ENCODE measurements around the gene RAB28. TPM values are rescaled to one million over a fixed set of nuclear protein-coding genes. Genes with fewer than 3 reads are reported as not detected.

RAB28 gene
- total and polyA plus RNA-seq, 2 of the 8 experiments (the other 6 are each of a cell fraction or from before 2014, with no cell fraction given) = 16.0 to 18.7 TPM

- TF ChIP-seq MAX (IDR thresholded peaks at IDR 0.05) (peak; percentile 46; the same call in 1 of the 2 replicates), EGR1 (IDR thresholded peaks at IDR 0.05; ENCODE audit: borderline replicate concordance, low read depth, low read length) (peak; percentile 22; the same call in 1 of the 2 replicates), ASH2L (IDR thresholded peaks at IDR 0.05; ENCODE audit: low read length) (peak; percentile 47)
Observed at GRCh38 chr4:13524504-13525243, 40.5 kb upstream of the RAB28 start (continued).

Measured in H1 (cell line).